HEK293 (cell line): ENCODE results near the gene TSR3.

Source experiments
- GLIS1 ChIP-seq: fragments of 450-650 bp; formaldehyde crosslinking; IDR thresholded peaks from 2 replicates; pipeline ENCODE4 v1.5.1; 2016; ENCODE audit warnings: missing biosample characterization, missing genetic modification characterization
- HOXA7 ChIP-seq: sonication (generic); formaldehyde crosslinking; IDR thresholded peaks from 2 replicates; pipeline ENCODE4 v1.8.1; 2022; ENCODE audit warnings: missing genetic modification reagents, borderline replicate concordance
- HOXC10 ChIP-seq: sonication (generic); formaldehyde crosslinking; IDR thresholded peaks from 2 replicates; pipeline ENCODE4 v1.8.1; 2023; ENCODE audit warnings: mild to moderate bottlenecking, missing genetic modification reagents
- OSR2 ChIP-seq: fragments of 450-650 bp; formaldehyde crosslinking; IDR thresholded peaks from 2 replicates; pipeline ENCODE4 v1.5.1; 2016; ENCODE audit warnings: missing biosample characterization, missing genetic modification characterization
- OVOL3 ChIP-seq: fragments of 450-650 bp; formaldehyde crosslinking; IDR thresholded peaks from 2 replicates; pipeline ENCODE4 v1.5.1; 2016; ENCODE audit warnings: missing biosample characterization, missing genetic modification characterization
- ZBTB21 ChIP-seq: fragments of 450-650 bp; formaldehyde crosslinking; IDR thresholded peaks from 2 replicates; pipeline ENCODE4 v1.5.1; 2017; ENCODE audit warnings: missing biosample characterization, missing genetic modification characterization
- ZBTB7A ChIP-seq: fragments of 450-650 bp; formaldehyde crosslinking; IDR thresholded peaks from 2 replicates; pipeline ENCODE4 v1.5.1; 2016; ENCODE audit warnings: low read depth, missing biosample characterization, missing genetic modification characterization
- ZEB2 ChIP-seq: fragments of 450-650 bp; formaldehyde crosslinking; IDR thresholded peaks from 2 replicates; pipeline ENCODE4 v1.5.1; 2016; ENCODE audit warnings: missing biosample characterization, missing genetic modification characterization
- ZFP3 ChIP-seq: fragments of 450-650 bp; formaldehyde crosslinking; IDR thresholded peaks from 2 replicates; pipeline ENCODE4 v1.5.1; 2016; ENCODE audit warnings: low read depth, missing biosample characterization, missing genetic modification characterization
- ZNF132 ChIP-seq: fragments of 450-650 bp; formaldehyde crosslinking; IDR thresholded peaks from 2 replicates; pipeline ENCODE4 v1.5.1; 2017; ENCODE audit warnings: missing biosample characterization, missing genetic modification characterization, borderline replicate concordance
- ZNF16 ChIP-seq: fragments of 450-650 bp; formaldehyde crosslinking; IDR thresholded peaks from 2 replicates; pipeline ENCODE4 v1.5.1; 2016; ENCODE audit warnings: low read depth, missing biosample characterization, missing genetic modification characterization
- ZNF169 ChIP-seq: fragments of 450-650 bp; formaldehyde crosslinking; IDR thresholded peaks from 2 replicates; pipeline ENCODE4 v1.5.1; 2016; ENCODE audit warnings: missing biosample characterization, missing genetic modification characterization
- ZNF184 ChIP-seq: fragments of 450-650 bp; IDR thresholded peaks from 2 replicates; pipeline ENCODE4 v1.5.1; 2018; ENCODE audit warnings: missing biosample characterization, mild to moderate bottlenecking, missing genetic modification characterization
- ZNF23 ChIP-seq: fragments of 450-650 bp; formaldehyde crosslinking; IDR thresholded peaks from 2 replicates; pipeline ENCODE4 v1.5.1; 2016; ENCODE audit warnings: missing biosample characterization, missing genetic modification characterization, borderline replicate concordance
- ZNF239 ChIP-seq: fragments of 450-650 bp; formaldehyde crosslinking; IDR thresholded peaks from 2 replicates; pipeline ENCODE4 v1.5.1; 2016; ENCODE audit warnings: missing biosample characterization, missing genetic modification characterization
- ZNF302 ChIP-seq: fragments of 450-650 bp; formaldehyde crosslinking; IDR thresholded peaks from 2 replicates; pipeline ENCODE4 v1.5.1; 2016; ENCODE audit warnings: missing biosample characterization, missing genetic modification characterization, low read depth
- ZNF311 ChIP-seq: fragments of 450-650 bp; formaldehyde crosslinking; IDR thresholded peaks from 2 replicates; pipeline ENCODE4 v1.5.1; 2017; ENCODE audit warnings: missing biosample characterization, missing genetic modification characterization, borderline replicate concordance
- ZNF391 ChIP-seq: fragments of 450-650 bp; formaldehyde crosslinking; IDR thresholded peaks from 2 replicates; pipeline ENCODE4 v1.5.1; 2016; ENCODE audit warnings: low read depth, missing biosample characterization, missing genetic modification characterization, borderline replicate concordance
- ZNF416 ChIP-seq: fragments of 450-650 bp; formaldehyde crosslinking; IDR thresholded peaks from 2 replicates; pipeline ENCODE4 v1.5.1; 2016; ENCODE audit warnings: missing biosample characterization, missing genetic modification characterization
- ZNF529 ChIP-seq: fragments of 450-650 bp; formaldehyde crosslinking; IDR thresholded peaks from 2 replicates; pipeline ENCODE4 v1.5.1; 2017; ENCODE audit warnings: missing genetic modification characterization, missing biosample characterization; ENCODE audit not compliant: insufficient replicate concordance
- ZNF558 ChIP-seq: fragments of 450-650 bp; formaldehyde crosslinking; IDR thresholded peaks from 2 replicates; pipeline ENCODE4 v1.5.1; 2016; ENCODE audit warnings: missing biosample characterization, missing genetic modification characterization
- ZNF585B ChIP-seq: fragments of 450-650 bp; formaldehyde crosslinking; IDR thresholded peaks from 2 replicates; pipeline ENCODE4 v1.5.1; 2016; ENCODE audit warnings: missing biosample characterization, missing genetic modification characterization
- ZNF664 ChIP-seq: fragments of 450-650 bp; formaldehyde crosslinking; IDR thresholded peaks from 2 replicates; pipeline ENCODE4 v1.5.1; 2016; ENCODE audit warnings: missing biosample characterization, missing genetic modification characterization
- ZNF670 ChIP-seq: fragments of 450-650 bp; formaldehyde crosslinking; IDR thresholded peaks from 2 replicates; pipeline ENCODE4 v1.5.1; 2016; ENCODE audit warnings: missing biosample characterization, missing genetic modification characterization, low read depth
- ZNF777 ChIP-seq: fragments of 450-650 bp; formaldehyde crosslinking; IDR thresholded peaks from 2 replicates; pipeline ENCODE4 v1.5.1; 2017; ENCODE audit warnings: missing biosample characterization, missing genetic modification characterization, borderline replicate concordance
- ZSCAN16 ChIP-seq: fragments of 450-650 bp; formaldehyde crosslinking; IDR thresholded peaks from 2 replicates; pipeline ENCODE4 v1.5.1; 2016; ENCODE audit warnings: missing biosample characterization, missing genetic modification characterization
- TF ChIP-seq, protein P1 (sequence below): fragments of 450-650 bp; formaldehyde crosslinking; IDR thresholded peaks from 2 replicates; pipeline ENCODE4 v1.5.1; 2016; ENCODE audit warnings: missing biosample characterization, missing genetic modification characterization, low read depth
- TF ChIP-seq, protein P2 (sequence below): fragments of 450-650 bp; formaldehyde crosslinking; IDR thresholded peaks from 2 replicates; pipeline ENCODE4 v1.5.1; 2016; ENCODE audit warnings: missing biosample characterization, missing genetic modification characterization
- TF ChIP-seq, protein P3 (sequence below): fragments of 450-650 bp; formaldehyde crosslinking; IDR thresholded peaks from 2 replicates; pipeline ENCODE4 v1.5.1; 2016; ENCODE audit warnings: missing biosample characterization, missing genetic modification characterization
- TF ChIP-seq, protein P4 (sequence below): fragments of 450-650 bp; formaldehyde crosslinking; IDR thresholded peaks from 2 replicates; pipeline ENCODE4 v1.5.1; 2016; ENCODE audit warnings: missing biosample characterization, missing genetic modification characterization
- TF ChIP-seq, protein P5 (sequence below): fragments of 450-650 bp; formaldehyde crosslinking; IDR thresholded peaks from 2 replicates; pipeline ENCODE4 v1.5.1; 2016; ENCODE audit warnings: missing biosample characterization, missing genetic modification characterization
- TF ChIP-seq, protein P6 (sequence below): fragments of 450-650 bp; formaldehyde crosslinking; IDR thresholded peaks from 2 replicates; pipeline ENCODE4 v1.5.1; 2016; ENCODE audit warnings: missing biosample characterization, missing genetic modification characterization

Gene TSR3

DNA sequence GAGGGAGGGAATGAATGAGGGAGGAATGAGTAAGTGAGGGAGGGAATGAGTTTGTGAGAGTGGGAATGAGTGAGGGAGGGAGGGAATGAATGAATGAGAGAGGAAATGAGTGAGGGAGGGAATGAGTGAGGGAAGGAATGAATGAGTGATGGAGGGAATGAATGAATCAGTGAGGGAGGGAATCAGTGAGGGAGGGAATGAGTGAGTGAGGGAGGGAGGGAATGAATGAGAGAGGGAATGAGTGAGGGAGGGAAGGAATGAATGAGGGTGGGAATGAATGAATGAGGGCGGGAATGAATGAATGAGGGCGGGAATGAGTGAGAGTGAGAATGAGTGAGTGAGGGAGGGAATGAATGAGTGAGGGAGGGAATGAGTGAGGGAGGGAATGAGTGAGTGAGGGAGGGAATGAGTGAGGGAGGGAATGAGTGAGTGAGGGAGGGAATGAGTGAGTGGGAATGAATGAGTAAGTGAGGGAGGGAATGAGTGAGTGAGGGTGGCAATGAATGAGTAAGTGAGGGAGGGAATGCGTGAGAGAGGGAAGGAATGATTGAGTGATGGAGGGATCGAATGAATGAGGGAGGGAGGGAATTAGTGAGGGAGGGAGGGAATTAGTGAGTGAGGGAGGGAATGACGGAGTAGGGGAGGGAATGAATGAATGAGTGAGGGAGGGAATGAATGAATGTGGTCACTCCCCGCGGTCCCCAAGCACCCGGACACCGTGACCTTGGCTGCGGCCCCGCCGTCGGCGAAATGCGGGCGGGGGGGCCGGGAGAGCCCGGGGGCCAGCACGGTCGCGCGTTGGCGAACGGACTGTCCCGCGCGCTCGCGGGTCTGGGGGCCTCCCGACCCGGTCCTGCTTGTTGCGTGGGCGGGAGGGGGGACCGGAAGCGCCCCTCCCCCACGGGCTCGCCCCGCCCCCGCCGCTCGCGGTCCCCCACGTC lies 43.4 kb downstream of the TSR3 start (continued):
- TF ChIP-seq ZNF132 (tag by site-specific recombination) = no peak
- TF ChIP-seq ZNF558 (tag by site-specific recombination) = no peak
- TF ChIP-seq ZEB2 (tag by site-specific recombination) = peak; percentile 1; the same call in 1 of the 2 replicates
- no peak for TF ChIP-seq ZNF529 (tag by site-specific recombination)
- no peak for TF ChIP-seq ZNF169 (tag by site-specific recombination)
- no peak for TF ChIP-seq ZNF311 (tag by site-specific recombination)
- TF ChIP-seq ZNF391 = peak; percentile 37; the same call in 1 of the 2 replicates
- TF ChIP-seq GLIS1 (tag by site-specific recombination) = peak; percentile 7; the same call in 1 of the 2 replicates
- TF ChIP-seq OVOL3 (tag by site-specific recombination) = no peak
- no peak for TF ChIP-seq ZNF23
- TF ChIP-seq, protein P1, sequence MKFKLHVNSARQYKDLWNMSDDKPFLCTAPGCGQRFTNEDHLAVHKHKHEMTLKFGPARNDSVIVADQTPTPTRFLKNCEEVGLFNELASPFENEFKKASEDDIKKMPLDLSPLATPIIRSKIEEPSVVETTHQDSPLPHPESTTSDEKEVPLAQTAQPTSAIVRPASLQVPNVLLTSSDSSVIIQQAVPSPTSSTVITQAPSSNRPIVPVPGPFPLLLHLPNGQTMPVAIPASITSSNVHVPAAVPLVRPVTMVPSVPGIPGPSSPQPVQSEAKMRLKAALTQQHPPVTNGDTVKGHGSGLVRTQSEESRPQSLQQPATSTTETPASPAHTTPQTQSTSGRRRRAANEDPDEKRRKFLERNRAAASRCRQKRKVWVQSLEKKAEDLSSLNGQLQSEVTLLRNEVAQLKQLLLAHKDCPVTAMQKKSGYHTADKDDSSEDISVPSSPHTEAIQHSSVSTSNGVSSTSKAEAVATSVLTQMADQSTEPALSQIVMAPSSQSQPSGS = no peak
- TF ChIP-seq, protein P2, sequence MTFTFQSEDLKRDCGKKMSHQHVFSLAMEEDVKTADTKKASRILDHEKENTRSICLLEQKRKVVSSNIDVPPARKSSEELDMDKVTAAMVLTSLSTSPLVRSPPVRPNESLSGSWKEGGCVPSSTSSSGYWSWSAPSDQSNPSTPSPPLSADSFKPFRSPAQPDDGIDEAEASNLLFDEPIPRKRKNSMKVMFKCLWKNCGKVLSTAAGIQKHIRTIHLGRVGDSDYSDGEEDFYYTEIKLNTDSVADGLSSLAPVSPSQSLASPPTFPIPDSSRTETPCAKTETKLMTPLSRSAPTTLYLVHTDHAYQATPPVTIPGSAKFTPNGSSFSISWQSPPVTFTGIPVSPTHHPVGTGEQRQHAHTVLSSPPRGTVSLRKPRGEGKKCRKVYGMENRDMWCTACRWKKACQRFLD (tag by site-specific recombination) = no peak
- no peak for TF ChIP-seq HOXA7 (CRISPR knock-in tag)
- no peak for TF ChIP-seq ZNF184 (tag by site-specific recombination)
- no peak for TF ChIP-seq ZNF416
- TF ChIP-seq, protein P3, sequence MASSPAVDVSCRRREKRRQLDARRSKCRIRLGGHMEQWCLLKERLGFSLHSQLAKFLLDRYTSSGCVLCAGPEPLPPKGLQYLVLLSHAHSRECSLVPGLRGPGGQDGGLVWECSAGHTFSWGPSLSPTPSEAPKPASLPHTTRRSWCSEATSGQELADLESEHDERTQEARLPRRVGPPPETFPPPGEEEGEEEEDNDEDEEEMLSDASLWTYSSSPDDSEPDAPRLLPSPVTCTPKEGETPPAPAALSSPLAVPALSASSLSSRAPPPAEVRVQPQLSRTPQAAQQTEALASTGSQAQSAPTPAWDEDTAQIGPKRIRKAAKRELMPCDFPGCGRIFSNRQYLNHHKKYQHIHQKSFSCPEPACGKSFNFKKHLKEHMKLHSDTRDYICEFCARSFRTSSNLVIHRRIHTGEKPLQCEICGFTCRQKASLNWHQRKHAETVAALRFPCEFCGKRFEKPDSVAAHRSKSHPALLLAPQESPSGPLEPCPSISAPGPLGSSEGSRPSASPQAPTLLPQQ (tag by site-specific recombination) = no peak
- no peak for TF ChIP-seq ZNF585B (tag by site-specific recombination)
- TF ChIP-seq ZNF670 = no peak
- TF ChIP-seq ZSCAN16 (tag by site-specific recombination) = peak; percentile 95
- TF ChIP-seq ZNF664 (tag by site-specific recombination) = no peak
- TF ChIP-seq, protein P4, sequence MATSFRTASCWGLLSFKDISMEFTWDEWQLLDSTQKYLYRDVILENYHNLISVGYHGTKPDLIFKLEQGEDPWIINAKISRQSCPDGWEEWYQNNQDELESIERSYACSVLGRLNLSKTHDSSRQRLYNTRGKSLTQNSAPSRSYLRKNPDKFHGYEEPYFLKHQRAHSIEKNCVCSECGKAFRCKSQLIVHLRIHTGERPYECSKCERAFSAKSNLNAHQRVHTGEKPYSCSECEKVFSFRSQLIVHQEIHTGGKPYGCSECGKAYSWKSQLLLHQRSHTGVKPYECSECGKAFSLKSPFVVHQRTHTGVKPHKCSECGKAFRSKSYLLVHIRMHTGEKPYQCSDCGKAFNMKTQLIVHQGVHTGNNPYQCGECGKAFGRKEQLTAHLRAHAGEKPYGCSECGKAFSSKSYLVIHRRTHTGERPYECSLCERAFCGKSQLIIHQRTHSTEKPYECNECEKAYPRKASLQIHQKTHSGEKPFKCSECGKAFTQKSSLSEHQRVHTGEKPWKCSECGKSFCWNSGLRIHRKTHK (tag by site-specific recombination) = no peak
- no peak for TF ChIP-seq ZBTB21
- no peak for TF ChIP-seq HOXC10 (CRISPR knock-in tag)
- no peak for TF ChIP-seq ZFP3 (tag by site-specific recombination)
- no peak for TF ChIP-seq OSR2
- TF ChIP-seq ZBTB7A (tag by site-specific recombination) = no peak; the same call in 1 of the 2 replicates
- TF ChIP-seq, protein P5, sequence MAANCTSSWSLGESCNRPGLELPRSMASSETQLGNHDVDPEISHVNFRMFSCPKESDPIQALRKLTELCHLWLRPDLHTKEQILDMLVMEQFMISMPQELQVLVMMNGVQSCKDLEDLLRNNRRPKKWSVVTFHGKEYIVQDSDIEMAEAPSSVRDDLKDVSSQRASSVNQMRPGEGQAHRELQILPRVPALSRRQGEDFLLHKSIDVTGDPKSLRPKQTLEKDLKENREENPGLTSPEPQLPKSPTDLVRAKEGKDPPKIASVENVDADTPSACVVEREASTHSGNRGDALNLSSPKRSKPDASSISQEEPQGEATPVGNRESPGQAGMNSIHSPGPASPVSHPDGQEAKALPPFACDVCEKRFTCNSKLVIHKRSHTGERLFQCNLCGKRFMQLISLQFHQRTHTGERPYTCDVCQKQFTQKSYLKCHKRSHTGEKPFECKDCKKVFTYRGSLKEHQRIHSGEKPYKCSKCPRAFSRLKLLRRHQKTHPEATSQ (tag by site-specific recombination) = peak; percentile 65
- no peak; the same call in 1 of the 2 replicates for TF ChIP-seq ZNF239 (tag by site-specific recombination)
- TF ChIP-seq ZNF302 (tag by site-specific recombination) = no peak
- no peak for TF ChIP-seq ZNF16 (tag by site-specific recombination)
- TF ChIP-seq, protein P6, sequence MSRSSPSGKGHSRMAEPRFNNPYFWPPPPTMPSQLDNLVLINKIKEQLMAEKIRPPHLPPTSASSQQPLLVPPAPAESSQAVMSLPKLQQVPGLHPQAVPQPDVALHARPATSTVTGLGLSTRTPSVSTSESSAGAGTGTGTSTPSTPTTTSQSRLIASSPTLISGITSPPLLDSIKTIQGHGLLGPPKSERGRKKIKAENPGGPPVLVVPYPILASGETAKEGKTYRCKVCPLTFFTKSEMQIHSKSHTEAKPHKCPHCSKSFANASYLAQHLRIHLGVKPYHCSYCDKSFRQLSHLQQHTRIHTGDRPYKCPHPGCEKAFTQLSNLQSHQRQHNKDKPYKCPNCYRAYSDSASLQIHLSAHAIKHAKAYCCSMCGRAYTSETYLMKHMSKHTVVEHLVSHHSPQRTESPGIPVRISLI (tag by site-specific recombination) = no peak
- 0 out of 2 replicates have a peak, but pooled peaks have one; percentile 40 for TF ChIP-seq ZNF777
